GM19099 (cell line): ENCODE data around the gene MTMR6.

ENCODE experiments used
- POLR2A ChIP-seq: IDR thresholded peaks from 3 replicates; pipeline ENCODE4 v1.6.1; 2011; ENCODE audit warnings: low read depth; ENCODE audit not compliant: insufficient read length; ENCODE audit errors: extremely low read depth

Gene MTMR6

DNA sequence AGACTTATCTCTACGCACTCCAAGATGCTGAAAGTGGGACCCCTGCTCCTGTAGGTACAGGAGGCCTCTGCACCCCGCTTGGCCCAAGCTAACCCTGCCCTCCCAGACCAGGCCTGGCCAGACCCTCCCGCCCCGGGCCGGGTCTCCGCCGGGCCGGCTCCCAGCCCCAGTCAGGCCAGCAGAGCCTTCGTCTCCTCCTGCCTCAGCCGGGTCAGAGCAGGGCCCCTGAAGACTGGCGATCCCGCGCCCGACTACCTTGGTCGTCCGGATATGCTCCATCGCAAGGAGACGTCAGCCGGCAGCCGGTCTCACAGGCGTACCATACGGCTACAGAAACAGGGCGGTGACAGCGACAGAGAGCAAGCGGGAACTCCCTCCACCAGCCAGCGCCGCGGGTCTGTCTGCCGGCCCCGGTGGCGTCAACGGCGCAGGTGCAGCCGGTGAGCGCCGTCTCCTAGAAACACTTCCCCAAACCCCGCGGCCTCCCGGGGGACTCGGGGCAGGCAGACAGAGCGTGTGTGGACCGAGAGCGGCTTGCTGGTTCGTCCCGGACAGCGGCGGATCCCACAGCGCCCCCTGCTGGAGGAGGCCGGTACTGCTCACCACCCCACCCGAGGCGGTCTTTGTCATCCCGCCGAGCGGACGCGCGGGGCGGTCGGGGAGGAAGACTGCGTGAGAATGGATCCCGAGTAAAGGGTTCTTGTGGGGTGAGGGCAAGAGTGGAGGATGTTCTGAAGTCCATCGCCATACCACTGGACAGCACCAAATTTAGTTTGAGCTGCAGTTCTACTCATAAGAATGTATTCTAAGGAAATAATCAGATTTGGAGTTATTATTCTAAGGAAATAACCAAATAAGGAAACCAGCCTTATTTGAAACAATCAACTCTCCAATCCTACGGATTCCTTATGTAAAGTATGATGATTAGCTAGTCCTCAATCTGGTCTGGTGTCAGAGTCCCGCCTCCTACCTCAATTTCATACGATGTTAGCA lies at the start of gene MTMR6:
MTMR6 (minus strand) TSS at position 520 of the 993 bp plus-strand sequence; CDS start at position 279, 241 bp downstream.
- TF ChIP-seq POLR2A = peak; percentile 80

GRCh38 chr13:25335856-25336255 lies 48.6 kb upstream of the MTMR6 start:
- no peak for TF ChIP-seq POLR2A

- no peak for TF ChIP-seq POLR2A
These were observed 43.3 kb upstream of the MTMR6 start for GRCh38 chr13:25330541-25330940.

DNA sequence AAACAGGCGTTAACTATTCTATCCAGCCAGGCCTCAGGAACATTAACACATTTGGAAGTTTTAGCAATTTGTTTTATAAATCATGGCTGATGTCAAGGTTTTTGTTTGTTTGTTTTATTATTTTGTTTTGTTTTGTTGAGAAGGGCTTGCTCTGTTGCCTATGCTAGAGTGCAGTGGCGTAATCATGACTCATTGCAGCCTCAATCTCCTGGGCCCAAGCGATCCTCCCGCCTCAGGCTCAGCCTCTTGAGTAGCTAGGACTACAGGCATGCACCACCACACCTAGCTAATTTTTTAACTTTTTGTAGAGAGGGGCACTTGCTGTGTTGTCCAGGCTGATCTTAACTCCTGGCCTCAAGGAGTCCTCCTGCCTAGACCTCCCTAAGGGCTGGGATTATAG lies 42.4 kb upstream of the MTMR6 start:
- no peak for TF ChIP-seq POLR2A

- no peak for TF ChIP-seq POLR2A
These were observed 36.8 kb upstream of the MTMR6 start for GRCh38 chr13:25324100-25324499.

GRCh38 chr13:25319771-25320170 lies 32.5 kb upstream of the MTMR6 start:
- no peak for TF ChIP-seq POLR2A

- TF ChIP-seq POLR2A = no peak
These were observed 23.6 kb upstream of the MTMR6 start for GRCh38 chr13:25310891-25311290.

DNA sequence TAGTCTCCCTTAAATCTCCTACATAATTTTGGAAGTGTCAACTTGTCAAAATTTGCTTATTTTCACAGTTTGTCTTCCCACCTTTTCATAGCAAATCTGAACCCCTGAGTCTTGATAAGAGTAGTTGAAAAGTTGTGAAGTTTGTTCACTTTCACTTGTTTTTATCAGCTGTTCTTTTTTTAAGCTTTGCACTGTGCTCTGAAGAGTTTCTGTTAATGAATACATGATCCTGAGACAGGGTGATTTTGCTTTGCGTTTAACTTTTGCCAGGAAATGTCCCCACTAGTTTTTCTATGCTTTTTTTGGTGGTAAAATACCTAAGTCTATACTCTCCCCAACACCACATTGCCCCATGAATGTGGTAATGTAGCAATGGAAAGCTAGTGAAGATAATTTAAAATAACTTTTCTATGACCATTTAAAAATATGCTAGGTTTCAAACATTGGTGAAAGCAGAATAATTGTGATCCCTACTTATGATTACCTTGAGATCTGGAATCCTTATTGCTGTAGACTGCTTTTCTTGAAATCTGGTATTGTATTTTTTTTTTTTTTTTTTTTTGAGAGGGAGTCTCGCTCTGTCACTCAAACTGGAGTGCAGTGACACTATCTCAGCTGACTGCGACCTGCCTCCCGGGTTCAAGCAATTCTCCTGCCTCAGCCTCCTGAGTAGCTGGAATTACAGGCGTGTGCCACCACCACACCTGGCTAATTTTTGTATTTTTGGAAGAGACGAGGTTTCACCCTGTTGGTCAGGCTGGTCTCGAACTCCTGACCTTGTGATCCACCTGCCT lies 19.6 kb upstream of the MTMR6 start:
- TF ChIP-seq POLR2A = no peak

GRCh38 chr13:25302121-25302520 lies 14.8 kb upstream of the MTMR6 start:
- no peak for TF ChIP-seq POLR2A

DNA sequence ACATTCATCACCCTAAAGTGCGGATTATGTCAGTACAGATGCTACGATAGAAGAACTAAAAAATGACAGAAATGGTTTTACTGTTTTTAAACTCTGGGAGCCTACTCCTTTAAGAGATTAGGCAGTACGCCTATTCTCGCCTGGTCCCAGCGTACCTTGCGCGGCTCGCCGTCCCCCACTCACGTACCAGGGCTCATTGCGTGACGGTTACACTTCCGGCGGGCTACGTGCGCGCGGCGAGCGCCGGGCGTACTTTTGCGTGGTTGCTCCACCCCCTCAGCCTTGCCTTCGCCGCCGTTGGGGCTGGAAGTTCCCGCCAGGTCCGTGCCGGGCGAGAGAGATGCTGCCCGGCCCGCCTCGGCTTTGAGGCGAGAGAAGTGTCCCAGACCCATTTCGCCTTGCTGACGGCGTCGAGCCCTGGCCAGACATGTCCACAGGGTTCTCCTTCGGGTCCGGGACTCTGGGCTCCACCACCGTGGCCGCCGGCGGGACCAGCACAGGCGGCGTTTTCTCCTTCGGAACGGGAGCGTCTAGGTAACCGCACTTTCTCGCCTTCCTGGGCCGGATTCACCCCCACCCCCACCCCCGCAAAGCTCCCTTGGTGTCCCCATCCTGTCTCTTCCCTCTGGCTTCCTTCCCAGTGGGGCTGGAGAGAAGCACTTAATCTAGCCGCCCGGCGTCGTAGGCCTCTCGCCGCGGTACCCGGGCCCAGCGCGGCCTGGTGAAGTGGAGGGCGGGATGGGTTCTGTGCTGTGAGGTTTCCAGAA lies 14.2 kb upstream of the MTMR6 start, which contains the start of gene NUP58:
NUP58 (plus strand) TSS at position 279 of the 767 bp plus-strand sequence; CDS start at position 428, 149 bp downstream.
- TF ChIP-seq POLR2A = peak; percentile 93

GRCh38 chr13:25300861-25301346 lies 13.6 kb upstream of the MTMR6 start:
- TF ChIP-seq POLR2A = no peak

- TF ChIP-seq POLR2A = no peak
These were observed 8.4 kb upstream of the MTMR6 start for GRCh38 chr13:25295701-25296100.

DNA sequence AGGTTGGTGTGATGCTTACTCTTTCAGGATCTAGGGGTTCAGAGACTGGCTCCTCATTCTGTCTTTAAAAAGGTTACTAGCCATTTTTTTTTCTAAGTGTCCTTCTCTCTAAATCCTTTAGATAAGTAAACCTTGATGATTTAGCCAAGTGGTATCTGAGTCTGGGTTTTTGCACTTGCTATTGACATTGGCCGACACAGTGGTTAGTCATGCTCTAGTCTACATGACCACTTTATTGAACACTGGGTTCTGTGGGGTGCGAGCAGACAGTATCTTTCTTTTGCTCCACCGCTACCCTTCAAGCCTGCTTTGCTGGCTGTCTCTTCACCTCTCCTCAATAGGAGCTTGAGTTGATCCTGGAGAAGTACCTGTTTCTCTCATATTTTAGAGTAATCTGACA lies 7.9 kb upstream of the MTMR6 start:
- TF ChIP-seq POLR2A = no peak

- TF ChIP-seq POLR2A = no peak
These were observed 5.0 kb upstream of the MTMR6 start for GRCh38 chr13:25292301-25292700.
